ENCODE data around the gene KANSL1.
"Not testable (repeated sequence)": the region's sequence is repeated elsewhere in the genome, so short reads cannot be mapped to it uniquely, and the experiment has no call there.

The KANSL1 gene

DNA sequence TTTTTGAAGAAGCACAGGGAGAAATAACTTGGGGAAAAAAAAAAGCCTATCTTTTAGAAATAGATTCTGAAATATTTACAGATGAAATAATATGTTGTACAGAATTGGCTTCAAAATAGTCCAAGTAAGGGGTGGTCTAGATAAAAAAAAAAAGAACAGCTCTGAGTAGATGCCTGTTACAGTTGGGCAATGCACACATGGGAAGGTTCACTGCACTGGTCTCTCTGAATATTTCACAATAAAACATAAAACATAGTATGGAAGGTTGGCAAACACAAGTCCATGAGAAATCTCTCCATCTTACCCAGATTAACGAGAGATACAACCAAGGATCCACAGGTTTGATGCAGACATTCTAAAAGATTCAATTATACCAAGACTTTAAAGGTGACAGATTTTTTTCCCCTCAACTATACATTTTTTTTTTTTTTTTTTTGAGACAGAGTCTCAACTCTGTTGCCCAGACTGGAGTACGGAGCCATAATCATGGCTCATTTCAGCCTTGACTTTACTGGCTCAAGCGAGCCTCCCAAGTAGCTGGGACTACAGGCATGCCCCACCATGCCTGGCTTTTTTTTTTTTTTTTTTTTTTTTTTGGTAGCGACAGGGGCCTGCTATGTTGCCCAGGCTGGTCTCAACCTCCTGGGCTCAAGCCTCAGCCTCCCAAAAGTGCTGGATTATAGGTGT is 58.0 kb downstream of the KANSL1 start:
- no peak for DNase-seq

DNA sequence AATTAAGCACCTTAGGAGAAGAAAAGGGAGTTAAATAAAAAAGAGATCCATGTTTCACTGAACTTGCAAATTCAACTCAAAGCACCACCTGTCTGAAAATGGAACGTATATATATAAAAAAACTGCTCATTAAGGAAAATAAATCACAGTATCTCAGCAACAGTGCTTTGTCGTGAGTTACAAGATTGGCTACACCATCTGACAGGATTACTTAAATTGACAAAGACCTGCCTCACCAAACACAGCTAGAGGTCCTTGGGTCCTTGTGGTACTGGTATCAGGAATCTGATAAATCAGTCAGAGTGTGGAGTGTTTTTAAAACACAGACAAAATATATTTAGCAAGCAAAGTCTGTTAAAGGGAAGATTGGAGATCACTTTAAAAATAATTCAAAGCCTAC is 63.9 kb downstream of the KANSL1 start:
- DNase-seq: no peak

DNA sequence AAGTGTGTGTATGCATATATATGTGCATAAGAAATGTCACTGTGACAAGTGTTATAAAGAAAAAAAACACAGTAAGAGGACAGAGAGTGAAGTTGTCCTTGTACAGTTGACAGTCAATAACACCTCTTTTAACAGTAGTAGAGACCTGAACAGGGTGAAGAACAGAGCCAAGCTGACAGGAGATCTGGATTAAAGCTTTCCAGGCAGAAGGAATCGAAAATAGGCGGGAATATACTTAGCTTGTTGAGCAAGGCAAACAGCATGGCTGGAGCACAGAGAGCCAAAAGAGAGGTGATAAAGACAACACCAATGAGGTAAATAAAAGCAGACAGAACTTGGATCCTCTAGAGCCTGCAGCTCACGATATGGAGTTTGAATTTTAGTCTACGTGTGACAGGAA is 64.8 kb downstream of the KANSL1 start:
- no peak for DNase-seq

DNA sequence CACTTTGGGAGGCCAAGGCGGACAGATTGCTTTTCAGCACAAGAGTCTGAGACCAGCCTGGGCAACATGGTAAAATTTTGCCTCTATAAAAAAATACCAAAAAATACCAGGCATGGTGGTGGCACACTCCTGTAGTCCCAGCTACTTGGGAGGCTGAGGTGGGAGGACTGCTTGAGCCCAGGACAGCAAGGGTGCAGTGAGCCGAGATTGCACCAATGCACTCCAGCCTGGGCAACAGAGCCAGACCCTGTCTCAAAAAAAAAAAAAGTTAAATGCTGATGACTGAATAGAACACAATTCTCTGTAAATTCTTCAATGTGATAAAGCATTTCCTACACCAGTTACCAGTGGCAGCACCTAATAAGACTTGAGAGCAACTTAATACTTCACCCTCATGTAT is 65.7 kb downstream of the KANSL1 start:
- DNase-seq: no peak

DNA sequence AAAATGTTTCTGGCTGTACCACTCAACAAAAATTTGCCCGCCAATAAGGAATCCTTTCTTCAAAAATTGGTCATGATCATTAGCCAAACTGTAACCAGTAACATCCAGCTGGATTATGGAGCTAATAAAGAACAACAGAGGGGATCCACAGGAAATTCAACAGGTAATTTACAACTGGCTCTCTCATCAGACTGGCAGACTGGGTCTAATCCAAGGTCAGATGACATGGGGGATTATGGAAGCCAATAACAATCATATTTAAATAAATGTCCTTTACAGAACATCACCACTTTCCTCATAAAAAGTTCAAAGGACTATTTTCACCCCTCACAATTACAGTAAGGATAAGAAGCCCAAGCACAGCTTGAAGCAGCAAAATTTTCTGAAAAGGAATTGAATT is 66.4 kb downstream of the KANSL1 start:
- DNase-seq: no peak

DNA sequence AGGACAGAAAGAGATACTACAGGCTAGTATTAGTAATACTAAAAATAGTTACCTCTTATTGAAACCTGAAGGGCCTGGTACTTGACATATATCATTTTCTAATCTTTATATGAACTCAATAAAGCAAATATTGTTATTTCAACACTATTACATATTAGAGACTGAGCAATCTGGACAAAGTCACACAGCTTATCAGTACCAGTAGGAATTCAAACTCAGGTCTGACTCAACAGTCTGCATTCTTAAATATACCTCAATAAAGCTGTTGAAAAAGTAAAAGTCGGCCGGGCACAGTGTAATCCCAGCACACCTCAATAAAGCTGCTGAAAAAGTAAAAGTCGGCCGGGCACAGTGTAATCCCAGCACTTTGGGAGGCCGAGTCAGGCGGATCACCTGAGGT is 67.4 kb downstream of the KANSL1 start:
- DNase-seq: no peak

DNA sequence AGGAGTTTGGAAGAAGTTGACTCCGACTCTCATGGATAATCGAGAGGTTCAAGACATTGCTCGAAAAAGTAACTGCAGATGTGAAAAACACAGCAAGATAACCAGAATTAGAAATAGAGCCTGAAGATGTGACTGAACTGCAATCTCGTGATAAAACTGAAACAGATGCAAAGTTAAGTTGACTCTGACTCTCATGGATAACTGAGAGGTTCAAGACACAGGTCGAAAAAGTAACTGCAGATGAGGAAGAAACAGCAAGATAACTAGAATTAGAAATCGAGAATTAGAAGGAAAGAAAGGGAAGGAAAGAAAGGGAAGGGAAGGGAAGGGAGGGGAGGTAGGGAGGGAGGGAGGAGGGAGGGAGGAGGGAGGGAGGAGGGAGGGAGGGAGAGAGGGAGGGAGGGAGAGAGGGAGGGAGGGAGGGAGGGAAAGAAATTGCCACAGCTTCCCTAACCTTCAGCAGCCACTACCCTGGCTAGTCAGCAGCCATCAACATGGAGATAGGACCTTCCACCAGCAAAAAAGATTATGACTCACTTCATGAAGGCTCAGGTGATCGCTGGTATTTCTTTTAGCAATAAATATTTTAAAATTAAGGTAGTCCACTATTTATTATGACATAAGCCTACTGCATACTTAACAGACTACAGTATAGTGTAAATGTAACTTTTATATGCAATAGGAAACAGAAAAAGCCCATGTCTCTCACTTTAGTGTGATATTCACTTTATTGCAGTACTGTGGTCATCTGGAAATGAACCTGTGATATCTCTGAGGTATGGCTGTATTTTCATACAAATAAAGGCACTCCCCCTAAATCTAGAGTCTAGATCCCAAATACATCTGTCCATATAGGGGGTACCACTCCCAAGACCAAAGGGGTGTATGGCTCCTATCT is 68.3 kb downstream of the KANSL1 start:
- DNase-seq: no peak

DNA sequence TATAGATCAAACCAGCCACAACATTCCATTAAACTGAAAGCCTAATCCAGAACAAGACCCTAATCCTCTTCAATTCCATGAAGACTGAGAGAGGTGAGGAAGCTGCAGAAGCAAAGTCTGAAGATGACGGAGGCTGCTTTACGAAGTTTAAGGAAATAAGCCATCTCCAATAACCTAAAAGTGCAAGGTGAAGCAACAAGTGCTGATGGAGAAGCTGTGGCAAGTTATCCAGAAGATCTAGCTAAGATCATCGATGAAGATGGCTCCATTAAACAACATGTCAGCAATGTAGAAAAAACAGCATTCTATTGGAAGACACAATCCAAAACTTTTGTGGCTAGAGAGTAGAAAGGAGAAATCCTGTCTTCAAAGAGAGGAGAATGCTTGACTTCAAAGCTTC is 69.6 kb downstream of the KANSL1 start:
- DNase-seq: no peak

DNA sequence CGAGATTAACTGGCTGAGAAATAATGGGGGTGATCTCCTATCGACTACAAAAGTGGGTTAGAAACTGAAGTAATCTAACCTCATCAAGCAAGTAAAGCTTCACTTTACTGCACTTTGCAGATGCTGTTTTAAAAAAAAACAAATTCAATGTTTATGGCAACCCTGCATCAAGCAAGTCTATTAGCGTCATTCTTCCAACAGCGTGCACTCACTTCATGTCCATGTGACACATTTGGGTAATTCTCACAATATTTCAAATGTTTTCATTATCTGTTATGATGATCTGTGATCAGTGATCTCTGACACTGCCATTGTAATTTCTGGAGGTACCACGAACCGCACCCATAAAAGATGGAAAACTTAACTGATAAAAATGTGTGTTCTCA is 70.8 kb downstream of the KANSL1 start:
- DNase-seq: no peak

DNA sequence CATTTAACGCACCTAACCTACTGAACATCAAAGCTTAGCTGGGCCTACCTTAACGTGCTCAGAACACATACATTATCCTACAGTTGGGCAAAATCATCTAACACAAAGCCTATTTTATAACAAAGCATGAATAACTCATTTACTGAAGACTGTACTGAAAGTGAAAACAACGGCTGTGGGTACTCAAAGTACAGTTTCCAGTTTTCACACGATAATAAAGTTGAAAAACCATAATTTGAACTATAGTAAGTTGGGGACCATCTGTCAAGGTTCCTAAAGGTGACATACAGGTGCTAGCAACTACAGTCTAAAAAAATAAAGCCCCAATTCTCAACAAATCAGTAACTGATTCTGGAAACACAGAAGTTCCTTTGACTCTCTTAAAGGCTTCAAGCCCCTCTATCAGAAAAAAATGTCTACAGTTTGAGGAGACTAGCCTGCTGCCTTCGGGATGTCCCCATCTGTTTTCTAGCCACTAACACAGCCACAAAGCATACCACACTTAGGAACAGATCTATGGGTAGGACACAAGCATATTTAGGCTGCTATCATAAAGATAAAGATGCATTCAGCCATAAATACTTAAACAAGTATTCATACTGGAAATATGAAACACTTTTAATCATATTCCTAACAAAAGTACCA is 71.3 kb downstream of the KANSL1 start:
- DNase-seq: no peak

DNA sequence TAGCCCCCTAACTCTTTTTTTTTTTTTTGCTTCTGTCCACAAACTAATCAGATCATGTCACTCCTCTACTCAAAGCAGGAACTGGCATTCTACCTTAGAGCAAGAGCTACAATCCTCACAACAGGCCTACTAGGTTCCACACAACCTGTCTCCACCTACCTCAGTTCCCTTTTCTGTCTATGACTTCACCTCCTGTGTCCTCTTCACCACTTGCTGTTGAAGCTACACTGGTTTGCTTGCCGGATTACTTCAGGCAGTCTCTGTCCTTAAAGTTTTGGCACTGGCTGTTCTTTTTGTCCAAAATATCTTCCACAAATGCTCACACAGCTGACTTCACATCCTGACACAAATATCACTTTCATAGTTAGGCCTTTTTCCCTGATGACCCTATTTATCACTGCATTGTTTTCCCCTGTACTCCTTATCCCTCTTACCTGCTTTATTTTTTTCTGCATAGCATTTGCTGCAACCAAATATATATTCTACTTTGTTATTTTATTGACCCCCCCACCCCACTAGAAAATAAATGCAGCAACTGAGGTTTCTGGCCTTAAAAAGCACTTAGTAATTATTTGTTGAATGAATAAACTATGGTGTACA is 72.0 kb downstream of the KANSL1 start:
- no peak for DNase-seq

DNA sequence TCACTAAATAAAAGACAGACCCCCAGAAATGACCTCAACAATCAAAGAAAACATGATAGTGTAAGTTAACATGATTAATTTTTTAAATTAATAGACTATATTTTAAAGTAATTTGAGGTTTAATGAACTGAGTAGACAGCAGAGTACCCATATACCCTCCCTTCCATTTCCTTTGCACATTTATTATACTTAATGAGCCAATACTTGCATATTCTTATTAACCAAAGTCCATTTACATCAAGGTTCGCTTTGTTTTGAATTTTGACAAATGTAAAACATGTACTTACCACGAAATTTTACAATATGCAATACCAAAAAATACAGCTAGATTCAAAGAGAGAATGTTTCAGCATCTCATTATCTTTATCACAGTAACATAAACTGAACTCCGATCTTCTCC is 72.7 kb downstream of the KANSL1 start:
- no peak for DNase-seq

DNA sequence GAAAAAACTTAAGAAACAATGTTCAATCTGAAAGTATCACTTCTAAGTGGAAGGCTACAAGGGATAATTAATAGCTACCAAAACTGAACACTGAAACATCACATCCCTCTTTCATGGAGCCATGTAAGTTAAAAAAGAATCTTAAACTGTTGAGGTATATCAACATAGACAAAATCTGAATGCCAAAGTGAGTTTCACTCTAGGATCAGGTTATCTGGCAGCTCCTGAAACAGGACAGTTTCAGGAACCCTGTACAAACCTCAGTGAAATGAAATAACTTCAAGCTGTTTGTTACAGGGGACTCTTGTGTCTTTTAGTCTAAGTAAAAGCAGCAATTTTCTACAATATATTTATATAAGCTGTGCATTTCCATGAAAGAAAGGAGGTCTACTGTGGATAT is 73.2 kb downstream of the KANSL1 start:
- no peak for DNase-seq

DNA sequence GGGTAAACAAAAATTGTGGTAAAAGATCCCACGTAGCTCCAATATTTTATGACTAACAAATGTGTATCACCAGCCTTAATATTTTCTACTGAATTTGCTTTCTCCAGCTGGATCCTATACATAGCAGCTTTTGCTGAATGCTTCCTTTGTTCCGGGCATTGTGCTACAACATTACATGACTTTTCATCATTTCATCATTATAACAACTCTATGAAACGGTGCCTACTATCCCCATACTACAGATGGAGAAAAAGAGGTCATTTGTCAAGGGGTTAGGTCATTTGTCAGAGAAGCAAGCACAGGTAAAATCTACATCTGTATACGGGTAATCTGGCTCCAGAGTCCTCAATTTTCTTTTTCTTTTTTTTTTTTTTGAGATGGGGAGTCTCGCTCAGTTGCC is 74.3 kb downstream of the KANSL1 start:
- DNase-seq: no peak

DNA sequence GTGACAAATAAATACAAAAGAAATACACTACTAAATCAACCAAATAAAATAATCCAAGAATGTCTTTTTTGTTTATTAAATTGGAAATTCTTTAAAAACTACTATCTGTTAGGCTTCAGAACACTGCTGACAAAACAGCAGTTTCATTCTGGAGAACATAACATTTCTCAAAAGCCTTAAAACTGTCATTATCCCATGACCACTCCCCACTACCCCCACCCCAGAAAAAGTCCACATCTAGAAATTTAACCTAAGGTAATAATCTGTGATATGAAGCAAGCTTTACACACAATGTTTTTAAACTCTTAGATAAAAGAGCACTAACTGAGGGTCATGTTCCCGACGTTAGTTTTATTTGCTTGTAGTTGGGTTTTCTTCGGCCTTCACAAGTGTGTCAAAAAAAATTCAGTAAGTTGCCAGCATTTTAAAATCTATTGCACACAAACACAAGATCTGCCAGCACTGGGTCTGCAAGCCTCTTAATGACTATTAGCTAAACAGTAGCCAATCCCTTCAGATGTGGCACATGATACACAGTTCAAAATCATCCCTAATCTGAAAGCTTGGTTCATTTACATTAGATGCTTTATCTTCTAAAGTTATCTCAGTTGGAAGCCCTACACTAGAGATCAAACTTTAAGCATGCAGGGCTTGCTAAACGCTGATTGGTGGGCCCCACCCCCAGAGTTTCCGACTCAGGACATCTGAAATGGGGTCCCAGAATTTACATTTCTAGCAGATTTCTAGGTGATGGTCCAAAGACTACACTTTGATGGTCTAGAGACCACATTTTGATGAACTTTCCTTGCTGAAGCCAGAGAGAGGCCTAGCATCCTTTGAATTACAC is 75.2 kb downstream of the KANSL1 start:
- DNase-seq: no peak

DNA sequence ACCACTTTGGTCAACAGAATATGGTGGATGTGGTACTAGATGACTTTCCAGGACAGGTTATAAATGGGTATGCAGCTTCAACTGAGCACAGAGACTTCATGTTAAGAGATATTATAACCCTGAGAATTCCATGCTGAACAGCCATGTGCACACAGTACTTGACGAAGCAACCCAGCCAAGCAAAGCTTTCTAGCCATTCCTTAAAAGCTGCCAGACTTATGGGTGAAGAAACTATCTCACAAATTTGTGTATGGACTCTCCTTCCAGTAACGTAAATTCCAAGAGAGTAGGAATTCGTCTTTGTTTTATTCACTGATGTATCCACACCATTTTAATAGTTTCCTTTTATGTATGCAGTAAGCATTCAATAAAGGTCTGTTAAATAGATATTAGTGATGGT is 76.1 kb downstream of the KANSL1 start:
- DNase-seq: no peak

DNA sequence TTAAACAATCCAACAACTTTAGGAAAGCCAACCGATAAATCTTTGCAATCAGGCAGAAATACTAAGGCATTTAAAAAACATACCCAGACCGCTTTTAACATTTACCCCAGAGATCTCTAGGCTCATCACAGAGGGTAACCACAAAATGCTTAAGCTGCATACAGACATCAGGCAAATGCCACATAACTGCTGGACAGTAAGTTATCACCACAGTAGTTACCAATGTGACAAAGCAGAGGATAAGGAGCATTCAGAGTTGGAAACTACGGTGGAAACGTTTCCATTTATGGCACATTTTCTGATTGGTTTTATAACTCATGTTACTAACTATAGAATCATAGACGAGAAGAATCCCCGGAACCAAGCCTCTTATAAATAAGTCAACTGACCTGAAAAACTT is 77.5 kb downstream of the KANSL1 start:
- DNase-seq: no peak

DNA sequence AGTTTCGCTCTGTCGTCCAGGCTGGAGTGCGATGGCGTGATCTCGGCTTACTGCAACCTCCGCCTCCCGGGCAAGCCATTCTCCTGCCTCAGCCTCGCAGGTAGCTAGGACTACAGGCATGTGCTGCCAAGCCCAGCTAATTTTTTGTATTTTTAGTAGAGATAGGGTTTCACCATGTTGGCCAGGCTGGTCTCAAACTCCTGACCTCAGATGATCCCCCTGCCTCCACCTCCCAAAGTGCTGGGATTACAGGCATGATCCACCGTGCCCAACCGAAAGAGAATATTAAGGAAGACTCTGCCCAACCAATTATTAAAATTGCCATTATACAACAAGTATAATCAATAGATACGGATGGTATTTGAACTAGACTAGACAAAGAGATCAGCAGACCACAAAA is 82.0 kb downstream of the KANSL1 start:
- not testable (repeated sequence) for DNase-seq

DNA sequence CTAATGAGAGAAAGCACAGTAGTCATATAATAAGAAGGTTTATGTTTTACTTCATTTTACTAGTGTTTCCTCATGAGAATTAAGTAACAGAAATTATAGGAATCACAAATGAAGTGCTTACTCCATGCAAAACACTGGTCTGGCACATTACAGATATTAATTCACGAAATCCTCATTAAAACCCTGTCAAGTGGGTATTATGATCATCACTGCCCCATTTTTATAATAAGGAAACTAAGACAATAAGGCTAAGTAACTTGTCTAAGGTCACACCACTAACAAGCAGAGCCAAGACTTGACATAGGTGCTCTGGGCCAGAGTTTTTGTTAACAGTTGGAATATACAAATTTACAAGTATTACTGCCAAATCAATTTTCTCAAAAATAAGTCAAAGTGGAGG is 83.0 kb downstream of the KANSL1 start:
- DNase-seq: no peak

DNA sequence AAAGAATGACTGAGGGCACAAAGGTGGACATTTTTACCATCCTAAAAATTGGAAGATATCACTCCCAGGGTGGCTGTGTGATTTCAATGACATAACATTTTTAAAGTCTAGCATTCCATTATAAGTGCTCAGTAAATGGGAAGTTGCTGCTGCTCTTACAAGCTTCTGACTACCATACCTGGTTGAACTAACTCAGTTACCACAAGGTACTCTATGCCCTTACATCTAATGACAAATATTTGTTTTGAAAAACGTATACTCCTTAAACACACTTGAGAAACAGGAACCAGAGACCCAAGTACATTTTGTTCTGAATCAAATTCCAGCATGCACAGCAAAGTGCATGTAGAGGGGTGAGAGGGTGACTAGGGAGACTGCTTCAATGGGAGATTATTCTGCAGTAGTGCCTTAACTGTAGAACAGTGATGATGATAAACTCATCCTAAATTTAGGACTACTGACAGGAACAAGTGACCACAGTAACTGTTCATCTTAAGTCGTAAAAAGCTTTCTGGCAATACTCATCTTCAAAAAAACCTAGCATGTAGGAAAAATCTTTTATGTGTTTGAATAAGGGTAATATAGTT is 83.5 kb downstream of the KANSL1 start:
- DNase-seq: no peak

DNA sequence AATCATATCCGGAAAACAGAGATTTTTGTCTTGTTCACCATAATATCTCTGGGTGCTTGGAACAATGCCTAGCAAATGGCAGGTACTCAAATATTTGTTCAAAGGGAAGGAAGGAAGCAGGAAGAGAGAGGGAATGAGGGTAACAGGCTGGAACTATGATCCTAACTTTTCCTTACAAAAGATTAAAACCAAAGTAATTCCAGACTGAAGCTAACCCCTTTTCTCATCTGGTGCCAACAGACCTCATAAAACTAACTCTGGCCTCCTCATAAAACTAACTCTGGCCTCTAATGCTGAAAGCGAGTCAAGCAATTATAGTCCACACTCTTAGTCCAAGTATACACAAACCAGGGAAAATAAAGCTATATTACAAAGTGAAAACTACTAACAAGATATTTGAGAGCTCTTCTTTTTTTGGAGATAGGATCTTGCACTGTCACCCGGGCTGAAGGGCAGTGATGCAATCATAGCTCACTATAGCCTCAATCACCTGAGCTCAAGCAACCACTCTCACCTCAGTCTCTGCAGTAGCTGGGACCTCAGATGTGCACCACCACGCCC is 84.6 kb downstream of the KANSL1 start:
- DNase-seq: no peak

DNA sequence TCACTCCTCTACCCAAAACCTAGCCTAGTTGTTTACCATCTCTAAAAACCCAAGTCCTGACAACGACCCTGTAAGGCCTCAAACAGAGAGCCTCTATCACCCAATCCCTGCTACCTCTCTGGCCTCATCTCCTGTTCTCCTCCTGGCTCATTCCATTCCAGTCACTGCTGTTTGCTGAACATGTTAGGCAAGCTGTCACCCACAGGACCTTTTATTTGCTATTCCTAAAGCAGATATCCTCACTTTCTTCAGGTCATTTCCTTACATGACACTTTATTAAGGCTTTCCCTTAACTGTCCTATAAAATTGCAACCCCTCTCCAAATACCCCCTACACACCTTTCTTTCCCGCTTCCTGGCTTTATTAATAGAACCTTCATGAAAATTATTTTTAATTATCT is 85.1 kb downstream of the KANSL1 start:
- no peak for DNase-seq
